ENCODE data around the gene KDF1.

GRCh38 chr1:26976621-26977510, 16.6 kb upstream of the KDF1 start:
- TF ChIP-seq CTCF (IDR thresholded peaks at IDR 0.05; ENCODE audit: low read depth, low read length) = no peak
- no peak for TF ChIP-seq EZH2phosphoT487 (IDR thresholded peaks at IDR 0.05; ENCODE audit: low read depth)
